Activated CD4-positive, alpha-beta T cell treated with anti-CD3 and anti-CD28 coated beads for 48 hours (primary cell): ENCODE measurements around the gene LRRC8D.

Source experiments
- DNase-seq: peaks from one replicate; pipeline ENCODE4 v3.0.0-alpha.2; 2020

LRRC8D gene

DNA sequence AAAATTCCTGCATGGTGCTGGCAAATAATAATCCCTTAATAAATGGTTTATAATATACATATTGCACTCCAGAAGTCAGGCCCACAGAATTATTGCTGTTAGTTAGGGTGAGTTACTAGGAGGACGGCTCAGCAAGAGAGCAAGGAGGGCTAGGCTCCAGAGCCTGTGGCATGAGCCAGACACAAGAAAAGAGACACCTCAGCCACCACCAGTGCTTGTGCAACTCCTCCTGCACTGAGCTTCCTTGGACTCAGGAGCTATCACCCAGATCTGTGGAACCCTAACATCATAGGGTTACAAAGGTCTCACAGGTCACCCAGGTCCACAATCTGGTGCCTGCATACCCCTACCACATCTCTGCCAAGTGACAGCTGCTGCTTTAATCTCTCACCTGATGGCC, 12.8 kb upstream of the LRRC8D start:
- no peak for DNase-seq

DNA sequence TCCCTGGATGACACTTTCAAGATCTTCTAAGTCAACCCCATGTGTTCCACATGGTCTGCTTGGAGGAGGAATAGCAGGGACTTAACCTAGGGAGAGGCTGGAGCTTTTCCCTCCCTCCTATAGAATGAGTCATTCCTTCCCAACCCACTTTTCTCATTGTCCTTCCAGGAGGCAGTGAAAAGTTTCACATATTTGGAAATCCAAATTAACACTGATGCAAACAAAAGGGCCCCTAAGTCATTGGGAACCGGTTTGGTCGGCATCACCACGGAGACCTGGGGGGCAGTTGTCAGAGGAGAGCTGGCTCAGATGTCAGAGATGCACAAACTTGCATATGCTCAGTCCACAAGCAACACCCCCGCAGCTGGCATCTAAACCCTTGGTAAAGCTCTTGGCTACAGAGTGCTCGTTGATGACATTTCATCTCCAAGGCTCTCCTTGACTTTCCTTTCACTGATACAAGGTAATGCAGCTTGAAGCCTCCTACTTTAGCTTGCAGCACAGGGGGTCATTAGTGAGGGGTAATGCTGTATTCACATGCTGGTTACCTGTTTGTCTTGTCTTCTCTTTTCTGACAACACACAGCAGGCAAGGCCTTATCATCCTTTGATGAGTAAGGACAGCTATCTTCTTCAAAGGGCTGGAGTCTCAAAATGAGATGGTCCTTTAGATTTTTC, 12.3 kb upstream of the LRRC8D start:
- no peak for DNase-seq

DNA sequence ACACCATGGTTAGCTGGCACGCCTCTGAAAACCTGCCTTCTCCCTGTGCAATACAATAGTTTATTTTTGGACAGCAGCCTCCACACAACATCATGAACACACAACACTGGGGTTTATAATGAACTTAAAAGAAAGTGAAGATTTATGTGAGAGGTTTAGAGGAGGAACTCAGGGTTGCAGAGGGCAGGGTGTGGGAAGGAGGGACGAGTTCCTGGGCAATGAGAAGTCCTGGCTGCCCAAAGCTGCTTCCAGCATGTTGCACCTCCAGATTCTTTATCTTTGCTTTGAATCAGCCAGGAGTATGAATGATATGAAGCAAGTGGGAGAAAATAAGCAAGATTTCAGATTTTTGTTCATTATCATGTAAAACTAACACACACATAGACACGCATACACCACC, 11.3 kb upstream of the LRRC8D start:
- no peak for DNase-seq

DNA sequence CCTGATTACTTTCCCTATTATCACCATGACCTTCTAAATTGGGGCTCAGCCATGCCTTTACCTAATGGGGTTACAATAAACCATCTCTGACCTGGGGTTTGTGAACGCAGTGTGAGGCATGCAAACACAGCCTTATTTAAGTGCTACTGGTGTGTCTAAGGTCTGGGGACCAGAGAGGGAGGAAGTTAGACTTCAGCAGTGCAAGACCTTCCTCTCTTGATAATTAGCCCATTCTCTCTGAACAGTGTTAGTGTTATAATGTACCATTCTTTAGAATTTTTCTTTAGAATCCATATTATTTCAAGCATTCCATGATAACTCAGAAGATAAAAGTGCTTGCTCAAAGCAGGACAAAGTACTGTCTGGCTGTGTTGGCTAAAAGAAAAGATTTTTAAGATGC, 10.5 kb upstream of the LRRC8D start:
- DNase-seq: no peak

DNA sequence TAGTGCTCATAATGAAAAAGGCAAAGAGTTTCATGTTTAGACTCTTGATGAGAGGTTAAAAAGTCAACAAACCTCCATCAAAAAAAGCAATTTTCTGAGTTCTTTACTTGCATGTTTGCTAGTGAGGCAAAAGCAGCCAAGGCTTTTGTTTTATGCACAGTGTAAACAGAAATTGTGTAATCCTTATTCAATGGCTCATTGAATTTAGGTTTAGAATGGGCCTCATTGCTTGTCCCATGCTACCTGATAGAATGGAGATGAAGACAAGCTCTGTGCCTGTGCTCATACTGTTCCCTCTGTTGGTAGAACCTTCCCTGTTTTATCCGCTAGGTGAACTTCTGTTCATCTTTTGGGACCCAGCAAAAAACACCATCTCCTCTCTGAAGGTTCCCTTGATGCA, 10.0 kb upstream of the LRRC8D start:
- no peak for DNase-seq

DNA sequence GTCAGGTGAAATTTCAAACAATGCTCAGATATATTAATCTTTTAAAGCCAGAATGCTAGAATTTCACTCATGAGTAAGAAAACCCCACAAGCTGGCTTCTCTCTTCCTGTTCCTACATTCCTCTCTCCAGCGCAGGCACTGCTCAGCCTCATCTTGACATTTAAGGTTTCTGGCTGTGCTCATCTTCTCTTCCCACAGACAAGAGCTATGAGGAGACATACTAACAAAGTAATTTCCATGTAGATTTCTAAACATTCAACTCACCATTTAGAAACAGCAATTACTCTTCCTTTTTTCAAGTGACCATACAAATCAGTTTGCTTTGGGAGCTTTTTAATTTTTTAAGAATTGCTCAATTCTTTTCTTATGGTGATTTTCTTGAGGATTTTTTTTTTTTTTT, 7.8 kb upstream of the LRRC8D start:
- DNase-seq: no peak

DNA sequence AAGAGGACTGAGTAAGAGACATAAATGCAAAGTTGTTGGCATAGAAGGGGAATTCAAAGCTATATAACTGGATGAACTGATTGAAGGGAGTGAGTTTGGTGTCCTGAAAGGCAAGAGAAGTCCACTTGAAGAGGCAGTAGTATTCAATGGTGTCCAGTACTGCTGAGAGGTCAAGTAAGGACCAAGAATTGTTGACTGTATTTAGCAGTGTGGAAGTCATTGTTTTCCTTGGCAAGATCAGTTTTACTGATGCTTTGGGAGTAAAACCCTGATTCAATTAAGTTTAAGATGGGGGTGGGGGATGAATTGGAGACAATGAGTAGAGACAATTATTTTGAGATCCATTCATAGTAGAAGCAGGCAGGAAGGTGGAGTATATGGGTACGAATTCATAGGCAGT, 5.8 kb upstream of the LRRC8D start:
- DNase-seq: no peak

DNA sequence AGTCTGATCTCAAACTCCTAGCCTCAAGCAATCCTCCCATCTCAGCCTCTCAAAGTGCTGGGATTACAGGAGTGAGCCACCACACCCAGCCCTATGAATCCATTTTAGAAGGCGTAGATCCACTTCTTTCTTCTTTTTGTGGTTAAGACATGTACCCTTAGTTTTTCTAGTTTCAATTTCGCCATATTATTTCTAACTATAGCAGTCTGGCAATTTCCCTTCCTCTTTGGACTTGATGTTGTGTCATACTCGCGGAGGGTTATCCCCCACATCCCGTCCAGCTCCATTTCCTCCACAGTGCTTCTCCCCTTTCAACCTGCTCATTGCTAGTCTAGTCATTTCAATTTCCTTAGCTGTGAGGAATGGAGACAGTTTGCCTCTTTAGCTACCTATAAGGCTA, 5.2 kb upstream of the LRRC8D start:
- DNase-seq: no peak

DNA sequence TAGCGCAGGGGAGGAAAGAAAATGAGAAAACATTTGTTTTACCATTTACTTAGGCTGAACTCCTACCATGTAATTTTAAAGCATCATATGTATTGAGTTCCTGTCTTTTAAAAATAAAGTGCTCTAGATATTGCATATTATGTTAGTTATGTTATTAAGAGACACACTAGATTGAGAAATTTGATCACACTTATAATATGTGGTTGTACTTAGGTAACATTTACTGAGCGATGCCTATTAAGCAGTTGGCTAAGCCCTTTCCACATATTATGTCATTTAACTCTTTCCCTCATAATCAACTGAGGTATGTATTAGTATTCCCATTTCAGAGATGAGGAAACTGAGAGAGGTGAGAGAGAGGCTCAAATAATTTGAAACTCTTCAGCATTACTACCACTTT, 4.5 kb upstream of the LRRC8D start:
- DNase-seq: no peak

DNA sequence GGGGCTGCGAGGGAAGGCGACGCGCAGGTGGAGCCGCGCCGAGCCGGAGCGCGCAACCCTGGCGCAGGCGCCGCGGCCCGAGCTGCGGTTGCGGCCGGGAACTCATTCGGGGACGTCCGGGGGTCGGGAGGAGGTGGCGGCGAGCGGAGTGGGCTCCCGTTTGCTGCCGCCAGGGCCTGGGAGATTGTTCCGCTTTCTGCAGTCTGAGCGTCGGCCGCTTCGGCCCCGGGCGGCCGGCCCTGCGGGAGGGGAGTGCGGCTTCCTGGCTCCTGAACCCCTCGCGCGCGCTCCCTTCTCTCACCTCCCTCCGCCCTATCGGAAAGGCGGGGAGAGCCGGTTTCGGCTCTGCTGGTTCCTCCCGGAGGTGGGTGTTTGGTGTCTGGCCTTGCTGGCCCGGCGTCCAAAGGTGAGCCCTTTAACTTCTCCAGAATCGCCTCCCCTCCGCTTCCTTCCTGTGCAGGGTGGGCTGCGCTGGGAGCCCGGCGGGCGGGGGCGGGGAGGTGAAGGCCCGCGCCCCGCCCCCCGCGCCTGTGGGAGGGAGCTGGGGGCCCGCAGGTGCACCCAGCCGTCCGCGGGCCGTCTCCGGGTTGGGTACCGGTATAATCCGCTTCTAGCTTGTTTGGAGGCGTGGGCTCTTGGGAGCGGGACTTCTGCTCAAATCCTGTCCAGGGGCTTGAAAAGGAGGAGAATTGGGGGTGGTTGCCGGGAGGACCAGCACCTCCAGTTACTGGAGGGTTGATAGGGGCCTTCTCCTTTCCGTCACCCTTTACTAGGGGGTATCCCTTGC, 683 bp downstream of the LRRC8D start:
- DNase-seq: peak; percentile 70

DNA sequence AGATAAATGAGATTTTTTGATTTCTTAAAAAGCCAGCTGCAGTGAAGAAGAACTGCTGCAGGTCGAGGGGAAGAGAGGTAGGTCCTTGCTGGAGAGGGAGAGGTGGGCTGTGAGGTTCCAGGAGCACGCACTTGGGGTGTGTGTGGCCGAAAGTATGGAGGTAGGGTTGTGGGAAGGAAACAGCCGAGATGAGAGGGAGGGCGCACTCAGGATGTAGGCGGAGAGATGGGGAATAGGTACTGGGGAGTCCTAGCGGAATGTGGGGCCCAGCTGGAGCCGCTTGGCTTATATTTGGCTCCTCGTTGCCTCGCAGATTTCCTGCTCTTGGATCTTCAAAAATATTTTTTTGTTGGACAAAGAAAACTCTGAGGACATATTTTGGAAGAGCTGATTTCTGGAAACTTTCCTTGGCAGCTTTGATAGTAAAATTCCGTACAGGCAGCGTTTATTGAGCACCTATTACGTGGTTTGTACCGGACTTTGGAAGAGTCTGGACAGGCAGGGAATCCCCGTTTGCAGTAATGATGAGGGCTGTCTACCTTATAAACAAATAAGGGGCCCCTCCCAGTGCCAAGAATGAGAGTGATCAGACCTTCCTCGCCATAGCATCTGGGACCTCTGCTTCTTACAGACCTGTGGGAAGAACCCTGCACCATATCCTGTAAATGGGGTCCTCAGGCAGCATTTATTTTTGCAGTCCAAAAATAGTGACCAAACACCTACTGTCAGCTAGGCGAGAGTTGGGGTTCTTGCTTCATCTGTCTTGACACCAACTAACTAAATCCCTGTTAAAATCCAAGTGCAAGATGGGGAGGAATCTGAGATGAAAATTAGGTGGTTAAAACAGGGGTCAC, 1.5 kb downstream of the LRRC8D start:
- DNase-seq: no peak

DNA sequence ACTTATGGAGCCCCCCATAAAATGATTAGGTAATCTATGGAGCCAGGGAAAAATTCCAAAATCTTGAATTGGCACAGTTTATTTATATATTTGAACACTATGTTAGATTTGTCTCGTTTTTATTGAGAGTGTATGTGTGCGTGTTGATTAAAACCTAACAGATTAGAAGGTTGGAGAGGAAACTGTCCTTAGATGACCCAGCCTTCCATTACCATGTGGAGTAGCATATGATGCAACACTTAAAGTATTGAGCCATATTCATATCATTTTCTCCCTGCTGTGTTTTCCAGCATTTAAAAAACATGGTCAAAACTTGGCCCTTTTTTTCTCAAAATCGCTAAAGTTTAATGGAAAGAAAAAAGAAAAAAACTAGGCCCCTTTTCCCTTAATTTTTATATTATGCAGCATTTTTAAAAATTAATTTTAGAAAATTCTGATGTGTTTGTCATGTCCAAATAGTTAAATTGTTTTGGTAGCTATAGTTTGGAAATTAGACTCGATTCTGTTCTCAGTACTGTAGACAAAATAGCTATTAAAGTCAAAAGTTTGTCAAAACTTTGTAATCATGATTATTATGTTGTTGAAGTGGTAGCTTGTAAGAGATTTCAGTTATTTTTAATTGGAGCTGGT, 2.3 kb downstream of the LRRC8D start:
- no peak for DNase-seq

DNA sequence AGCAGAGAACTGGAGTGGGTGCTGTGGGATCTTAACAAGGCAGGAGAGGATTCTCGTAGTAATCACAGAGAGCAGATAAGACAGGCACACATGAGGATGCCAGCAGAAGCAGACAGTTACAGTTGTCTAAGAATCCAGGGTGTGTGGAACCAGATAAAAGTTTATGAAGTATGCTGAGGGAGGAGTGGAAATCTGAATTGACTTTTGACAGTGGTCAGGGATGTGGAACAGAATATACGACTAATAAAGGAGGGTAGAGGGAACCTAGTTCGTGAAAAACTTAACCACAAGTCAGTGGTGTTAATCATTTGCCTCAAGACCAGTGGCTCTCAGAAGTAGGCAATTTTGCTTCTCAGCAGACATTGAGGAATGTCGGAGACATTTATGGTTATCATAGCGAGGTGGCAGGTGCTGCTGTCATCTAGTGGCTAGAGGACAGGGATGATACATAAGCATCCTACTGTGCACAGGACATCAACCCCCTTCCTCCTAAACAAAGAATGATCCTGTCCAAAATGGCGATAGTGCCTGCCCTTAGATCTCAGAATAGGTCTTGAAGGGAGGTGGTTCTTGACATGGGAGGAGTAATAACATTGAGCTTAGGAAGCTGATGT, 3.0 kb downstream of the LRRC8D start:
- no peak for DNase-seq

DNA sequence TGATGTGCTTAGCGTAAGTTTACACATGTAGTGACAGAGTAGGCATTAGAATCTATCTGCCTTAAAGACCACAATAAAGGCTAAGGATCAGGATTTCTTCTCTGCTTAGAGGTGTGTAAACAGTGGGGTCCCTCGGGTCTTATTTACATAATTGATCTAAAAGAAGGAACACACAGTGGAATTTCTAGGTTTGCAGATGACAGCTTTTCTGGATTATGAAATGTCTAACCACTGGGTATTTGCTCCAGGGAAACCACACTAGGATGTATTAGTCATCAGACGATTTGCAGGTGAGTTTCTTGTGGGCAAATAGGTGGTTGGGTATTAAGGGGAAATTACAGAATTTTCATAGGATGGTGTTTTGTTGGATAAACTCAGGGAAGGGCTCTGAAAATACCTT, 5.8 kb downstream of the LRRC8D start:
- DNase-seq: no peak

DNA sequence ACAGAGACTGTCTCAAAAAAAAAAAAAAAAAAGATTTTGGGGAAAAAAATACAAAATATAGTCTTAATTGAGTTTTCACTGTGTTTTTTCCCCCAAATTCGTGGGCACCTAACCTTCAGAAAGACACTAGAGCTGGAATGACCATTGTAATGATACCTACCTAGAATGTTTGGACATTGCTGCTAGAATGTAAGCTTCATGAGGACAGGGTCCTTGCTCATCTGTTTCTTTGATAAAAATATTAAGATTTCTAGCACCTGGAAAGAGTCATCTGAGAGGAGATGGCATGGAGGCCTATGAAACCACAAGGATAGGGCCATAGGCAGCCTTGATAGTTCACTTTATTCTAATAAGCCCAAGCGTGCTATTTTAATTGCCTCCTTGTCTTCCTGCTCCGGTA, 6.5 kb downstream of the LRRC8D start:
- no peak for DNase-seq

DNA sequence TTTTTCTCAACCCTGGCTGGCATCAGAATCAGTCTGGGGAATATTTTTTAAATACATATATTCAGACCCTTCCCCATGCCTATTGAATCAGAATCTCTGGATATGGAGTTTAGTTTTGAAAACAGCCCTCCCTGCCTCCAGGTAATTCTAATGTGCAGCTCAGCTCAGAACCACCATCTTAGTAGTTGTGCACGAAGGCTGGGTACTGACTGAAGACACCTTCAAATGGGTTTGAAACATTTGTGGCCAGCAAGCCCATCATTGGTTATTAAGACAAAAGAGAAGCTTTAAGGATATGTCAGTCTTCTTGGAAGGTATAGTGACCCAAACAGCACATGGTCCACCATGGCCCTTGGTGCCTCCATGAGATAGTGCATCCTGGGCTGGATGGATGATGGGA, 7.1 kb downstream of the LRRC8D start:
- no peak for DNase-seq

DNA sequence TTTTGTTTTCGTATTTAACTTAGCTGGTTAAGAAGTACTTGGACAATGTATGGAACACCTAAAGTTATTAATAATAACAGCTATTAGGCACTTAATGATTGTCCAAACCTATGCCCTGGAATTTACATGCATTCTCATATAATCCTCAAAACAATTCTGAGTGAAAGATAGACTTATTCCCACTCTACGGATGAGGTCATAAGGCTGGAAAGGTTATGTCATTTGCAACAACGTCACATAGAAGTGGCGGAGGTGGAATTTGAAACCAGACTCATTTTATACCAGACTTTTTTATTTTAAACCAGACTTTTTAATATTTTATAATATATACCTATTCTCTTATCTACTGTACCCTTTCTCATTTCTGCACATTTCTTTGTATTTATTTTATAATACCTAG, 8.4 kb downstream of the LRRC8D start:
- no peak for DNase-seq

DNA sequence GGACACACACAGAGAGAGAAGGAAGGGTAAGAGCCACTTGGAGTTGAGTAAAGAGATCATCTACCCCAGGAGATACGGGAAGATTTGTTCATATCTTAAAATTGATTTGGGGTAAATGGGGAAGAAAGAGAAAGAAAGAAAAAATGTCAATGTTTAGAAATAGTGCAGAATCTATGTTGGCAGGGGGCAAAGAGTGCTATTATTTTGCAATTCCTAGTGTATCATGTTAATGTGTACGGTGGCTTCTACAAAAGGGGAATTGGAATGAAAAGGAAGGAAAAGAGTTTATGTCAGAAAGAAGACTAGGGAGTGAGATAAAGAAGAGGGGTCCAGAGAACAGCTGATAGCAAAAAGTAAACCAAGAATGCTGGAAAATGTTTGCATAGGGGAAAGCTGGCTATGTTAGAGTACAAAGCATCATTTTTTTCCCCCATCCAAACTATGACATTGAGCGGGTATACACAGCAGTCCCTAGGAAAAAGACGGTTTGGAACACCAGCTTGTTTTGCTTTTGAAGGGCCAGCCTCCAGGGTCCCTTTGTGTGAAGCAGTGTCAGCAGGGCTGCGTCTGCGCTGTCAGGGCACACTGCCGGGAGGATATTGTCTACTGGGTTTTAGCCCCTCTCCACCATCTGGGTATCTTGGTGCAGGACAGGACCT, 10.8 kb downstream of the LRRC8D start:
- DNase-seq: no peak

DNA sequence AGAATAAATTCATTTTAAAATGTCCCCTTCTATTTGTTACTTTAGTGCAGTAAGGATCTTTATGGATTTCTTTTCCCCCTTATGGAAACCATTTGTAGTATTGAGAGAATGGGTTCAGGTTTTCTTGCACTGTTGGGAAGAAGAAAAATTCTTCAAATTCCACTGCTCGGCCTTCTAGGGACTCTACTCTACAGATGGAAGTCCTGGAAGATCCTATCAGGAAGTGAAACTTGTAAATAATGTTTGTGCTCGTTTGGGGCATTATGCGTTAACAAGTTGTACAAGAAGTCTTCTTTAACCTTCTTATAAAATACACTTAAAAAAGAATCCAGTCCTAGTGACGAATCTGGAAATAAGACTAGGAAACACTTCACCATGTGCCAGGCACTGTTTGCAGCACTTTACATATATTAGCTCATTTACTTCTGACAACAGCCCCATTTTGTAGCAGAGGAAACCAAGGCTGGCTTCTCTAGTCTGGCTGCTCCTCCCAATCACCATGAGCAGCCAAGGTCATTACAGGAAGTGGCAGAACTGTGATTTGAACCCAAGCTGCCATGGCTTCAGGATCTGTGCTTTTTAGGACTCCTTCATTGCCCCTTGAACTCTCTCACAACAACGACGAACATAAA, 11.8 kb downstream of the LRRC8D start:
- DNase-seq: no peak

DNA sequence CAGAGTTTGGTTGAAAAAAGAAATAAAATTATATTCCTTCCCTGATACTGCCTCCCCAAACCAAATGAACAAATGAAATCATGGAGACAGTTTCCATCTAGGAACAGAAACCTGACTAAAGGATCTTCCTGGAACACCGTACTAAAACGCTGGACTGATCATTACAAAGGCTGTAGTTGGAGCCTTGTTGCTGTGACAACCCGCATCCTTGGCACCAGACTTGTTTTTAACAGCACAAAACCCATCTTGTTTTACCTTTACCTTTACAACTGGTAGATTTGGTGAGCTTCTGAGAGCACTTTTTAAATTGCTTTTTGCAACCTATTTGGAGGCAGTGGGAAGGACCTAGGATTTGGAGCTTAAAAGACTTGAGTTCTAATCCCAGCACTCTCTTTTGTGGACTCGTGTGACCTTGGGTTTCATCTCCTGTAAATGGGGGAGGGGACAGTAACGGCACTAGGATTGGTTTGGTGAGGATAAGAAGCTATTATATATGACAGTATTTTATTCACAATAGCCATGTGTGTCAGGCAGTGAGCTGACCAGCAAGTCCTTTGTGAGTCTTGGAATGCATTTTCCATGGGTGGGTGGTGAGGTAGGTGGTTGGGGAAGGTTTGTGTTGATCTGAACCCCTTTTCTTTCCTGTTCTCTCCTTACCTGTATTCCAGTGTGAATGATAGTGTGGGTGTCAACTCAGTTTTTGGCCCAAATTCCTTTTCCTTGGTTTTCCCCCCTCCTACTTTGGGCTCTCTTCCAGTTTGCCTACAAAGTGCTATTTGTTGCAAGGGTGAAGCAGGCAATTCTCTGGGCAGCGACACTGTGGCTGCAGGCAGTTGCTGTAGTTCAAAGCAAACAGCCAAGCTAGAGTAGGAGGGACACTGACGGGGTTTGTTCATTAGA, 12.6 kb downstream of the LRRC8D start:
- DNase-seq: no peak
